OCI-LY1 (cell line): Measurements from ENCODE around the gene CACNA1I.

Source experiments
- CTCF ChIP-seq: fragments of 200-600 bp; sonication (generic), shearing (Covaris generic); IDR thresholded peaks from 2 replicates; pipeline ENCODE4 v1.5.1; 2017; ENCODE audit warnings: mild to moderate bottlenecking, antibody characterized with exemption, low read length, moderate library complexity, mixed read lengths
- EZH2 ChIP-seq: fragments of 200-600 bp; sonication (generic), shearing (Covaris generic); IDR thresholded peaks from 2 replicates; pipeline ENCODE4 v1.8.0; 2017; ENCODE audit warnings: borderline replicate concordance, mixed run types, mild to moderate bottlenecking, antibody characterized with exemption, low read length, moderate library complexity, mixed read lengths

- no peak for TF ChIP-seq CTCF
- no peak for TF ChIP-seq EZH2
Measured at GRCh38 chr22:39733191-39733590, 162.6 kb downstream of the CACNA1I start.
